Activated T-cell treated with anti-CD3 and anti-CD28 coated beads for 24 hours (primary cell): ENCODE data around the gene SLAMF9.
"Not testable (repeated sequence)": the region's sequence is repeated elsewhere in the genome, so short reads cannot be mapped to it uniquely, and the experiment has no call there.

Experiments
- DNase-seq: peaks from one replicate; pipeline ENCODE4 v3.0.0-alpha.2; 2020; ENCODE audit warnings: low read depth

The SLAMF9 gene

DNA sequence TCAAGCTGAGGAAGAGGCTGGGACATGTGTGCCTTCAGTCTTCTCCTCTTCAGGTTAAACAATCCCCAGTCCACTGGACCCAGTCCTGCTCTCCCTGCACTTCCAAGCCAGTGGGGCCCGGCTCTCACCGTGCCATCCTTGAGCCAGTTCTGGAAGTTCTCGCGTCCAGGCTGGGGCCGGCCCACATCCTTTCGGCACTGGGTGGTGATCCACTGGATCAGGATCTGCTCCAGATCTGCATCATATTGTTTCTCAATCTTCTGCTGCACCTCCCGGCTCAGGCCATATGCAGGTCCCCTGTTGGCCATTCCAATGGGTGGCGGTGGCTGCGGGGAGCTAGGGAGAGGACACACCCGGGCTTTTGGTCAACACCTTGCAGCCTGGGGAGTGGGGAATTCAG lies 33.8 kb downstream of the SLAMF9 start:
- DNase-seq = no peak

DNA sequence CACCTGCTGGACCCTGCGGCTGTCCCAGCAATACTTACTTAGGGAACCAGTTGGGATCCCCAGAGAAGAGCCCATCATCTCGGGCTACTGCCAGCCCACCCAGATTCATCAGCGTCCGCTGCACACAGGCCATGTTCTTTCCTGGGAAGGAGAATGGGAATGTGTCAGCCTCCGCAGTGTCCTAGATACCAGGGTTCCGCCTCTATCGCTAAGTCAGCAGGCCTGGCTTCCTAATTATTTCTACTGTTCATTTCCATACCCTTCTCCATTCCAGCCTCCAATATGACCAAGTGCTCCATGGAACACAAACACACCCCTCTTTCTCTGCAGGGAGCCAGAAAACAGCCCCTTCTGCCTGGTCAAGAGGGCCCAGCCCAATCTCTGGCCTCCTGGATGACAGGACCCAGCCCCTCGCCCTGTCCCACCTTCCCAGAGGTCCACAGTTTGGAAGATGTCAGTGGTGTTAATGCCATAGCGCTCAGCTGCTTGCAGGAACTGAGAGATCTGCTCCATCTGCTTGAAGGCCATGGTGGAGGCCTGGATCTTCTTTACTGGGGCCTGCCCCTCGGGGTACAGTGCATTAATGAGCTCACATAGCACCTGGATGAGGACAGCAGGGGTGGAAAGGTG lies 34.7 kb downstream of the SLAMF9 start:
- DNase-seq = no peak

DNA sequence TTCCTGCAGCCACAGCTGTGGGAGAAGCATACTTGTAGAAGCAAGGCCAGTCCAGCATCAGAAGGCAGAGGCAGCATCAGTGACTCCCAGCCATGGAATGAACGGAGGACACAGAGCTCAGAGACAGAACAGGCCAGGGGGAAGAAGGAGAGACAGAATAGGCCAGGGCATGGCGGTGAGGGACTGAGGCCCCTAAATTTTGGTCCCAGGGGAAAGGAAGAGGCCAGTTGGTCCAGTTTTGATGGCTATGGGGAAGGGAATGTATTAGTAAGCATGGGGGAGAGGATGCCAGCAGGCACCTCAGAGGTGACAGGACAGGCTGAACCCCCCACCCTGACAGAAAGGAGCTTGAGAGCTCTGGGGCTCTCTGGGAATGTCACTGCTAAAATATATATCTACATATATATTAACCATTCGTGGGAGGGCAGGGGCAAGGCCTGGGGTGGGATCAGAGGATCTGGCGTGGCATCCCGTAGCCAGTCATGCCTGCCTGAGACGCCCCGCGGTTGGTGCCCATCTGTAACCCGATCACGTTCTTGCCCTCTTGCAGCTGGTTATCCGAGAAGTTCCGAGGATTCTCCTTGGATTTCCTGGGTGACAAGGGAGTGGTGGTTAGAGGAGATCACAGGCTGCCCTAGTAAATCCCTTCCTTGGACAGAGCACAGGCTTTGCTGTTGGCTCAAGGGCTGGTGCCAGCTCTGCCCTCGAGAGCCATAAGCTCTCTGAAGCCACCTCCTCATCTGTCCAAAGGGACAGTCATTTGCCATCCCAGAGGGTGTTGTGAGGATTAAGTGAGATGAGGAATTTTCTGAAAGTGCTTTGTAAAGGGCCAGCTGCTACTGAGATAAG lies 35.5 kb downstream of the SLAMF9 start:
- DNase-seq = no peak

GRCh38 chr1:159917533-159918351 lies 36.3 kb downstream of the SLAMF9 start:
- DNase-seq = no peak

GRCh38 chr1:159916242-159917051 lies 37.6 kb downstream of the SLAMF9 start:
- no peak for DNase-seq

DNA sequence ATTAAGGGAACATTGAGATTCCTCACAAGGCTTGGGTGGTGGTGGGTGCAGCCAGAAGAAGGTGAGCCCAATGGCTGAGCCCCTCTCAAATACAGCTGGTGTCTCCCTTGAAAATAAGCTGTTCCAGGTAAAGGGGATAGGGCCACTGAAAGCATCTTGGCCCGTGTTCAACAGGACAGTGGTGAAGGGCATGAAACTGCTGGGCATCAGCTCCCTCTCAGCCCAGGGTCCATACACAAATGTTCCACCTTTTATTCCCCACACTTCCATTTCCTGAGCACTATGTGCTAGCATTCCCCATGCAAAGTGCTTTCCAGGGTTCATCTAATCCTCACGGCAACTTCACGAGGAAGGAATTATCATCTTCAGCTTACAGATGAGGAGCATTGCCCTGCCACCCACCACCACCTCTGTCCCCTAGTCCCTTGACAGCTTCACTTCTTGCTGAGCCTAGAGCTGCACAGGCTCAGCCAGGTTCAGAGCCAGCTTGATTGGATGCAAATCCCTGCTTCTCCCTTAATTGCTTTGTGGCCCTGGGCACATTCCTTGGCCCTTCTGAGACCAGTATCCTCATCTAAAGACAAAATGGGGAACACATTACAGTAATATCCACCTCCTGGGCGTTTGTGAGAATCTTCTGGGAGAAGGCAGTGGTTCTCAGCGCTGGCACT lies 38.3 kb downstream of the SLAMF9 start:
- no peak for DNase-seq

DNA sequence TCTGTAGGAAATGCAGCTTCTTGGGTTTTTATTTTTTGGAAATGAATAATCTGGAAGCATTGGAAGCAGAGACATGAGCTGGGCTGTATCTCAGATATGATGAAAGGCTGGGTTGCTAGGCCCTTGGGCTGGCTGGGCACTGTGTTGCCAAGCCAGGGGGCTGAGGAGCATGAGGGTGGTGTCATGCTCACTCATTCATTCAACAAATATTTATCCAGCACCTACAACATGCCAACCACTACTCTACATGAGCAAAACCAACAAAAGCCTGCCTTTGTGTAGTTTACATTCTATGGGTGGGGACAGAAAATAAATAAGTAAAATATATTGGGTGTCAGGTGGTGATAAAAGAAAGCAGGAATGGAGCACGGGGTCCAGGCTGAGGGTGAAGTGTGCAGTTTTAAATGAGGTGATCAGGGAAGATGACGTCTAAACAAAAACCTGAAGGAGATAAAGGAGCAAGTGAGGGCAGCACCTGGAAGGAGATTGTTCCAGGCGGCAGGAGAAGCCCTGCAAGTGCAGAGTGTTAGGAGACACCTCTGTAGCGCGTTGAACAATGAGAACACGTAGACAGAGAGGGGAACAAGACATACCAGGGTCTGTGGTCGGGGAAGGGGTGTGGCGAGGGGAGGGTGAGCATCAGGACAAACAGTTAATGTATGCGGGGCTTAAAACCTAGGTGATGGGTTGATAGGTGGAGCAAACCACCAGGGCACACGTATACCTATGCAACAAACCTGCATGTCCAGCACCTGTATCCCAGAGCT lies 39.6 kb downstream of the SLAMF9 start:
- DNase-seq = no peak

DNA sequence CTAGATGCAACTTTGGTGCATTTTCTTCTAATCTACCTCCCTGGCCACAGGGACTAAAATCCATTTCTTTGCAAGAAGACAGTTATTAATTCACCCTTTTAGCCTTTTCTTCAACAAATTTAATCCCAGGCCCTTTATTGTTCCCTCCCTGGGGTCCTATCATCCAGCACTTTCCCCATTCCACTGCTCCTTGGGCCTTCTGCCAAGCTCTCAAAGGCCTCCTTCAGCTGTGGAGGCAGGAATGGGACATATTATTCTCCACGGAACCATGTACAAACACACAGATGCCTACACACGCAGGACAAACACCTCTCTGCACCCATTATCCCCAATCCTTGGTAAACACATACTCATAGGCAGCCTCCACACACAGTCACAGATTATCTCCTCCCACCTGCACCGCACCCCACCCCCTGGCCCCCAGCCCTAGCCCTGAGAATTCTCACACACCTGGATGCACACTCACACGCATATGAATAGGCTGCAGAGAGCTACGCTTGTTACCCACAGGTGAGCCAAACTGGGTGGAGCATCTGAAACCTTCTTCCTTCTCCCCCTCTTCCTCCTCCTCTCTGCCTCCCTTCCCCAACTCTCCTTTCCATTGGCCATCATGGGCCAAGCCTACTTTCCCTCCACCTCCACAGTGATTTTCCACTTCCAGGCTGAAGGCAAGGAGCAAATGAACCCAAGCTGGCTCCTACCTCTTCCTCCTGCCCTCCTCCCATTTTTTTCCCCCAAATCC lies 40.4 kb downstream of the SLAMF9 start:
- DNase-seq = no peak

DNA sequence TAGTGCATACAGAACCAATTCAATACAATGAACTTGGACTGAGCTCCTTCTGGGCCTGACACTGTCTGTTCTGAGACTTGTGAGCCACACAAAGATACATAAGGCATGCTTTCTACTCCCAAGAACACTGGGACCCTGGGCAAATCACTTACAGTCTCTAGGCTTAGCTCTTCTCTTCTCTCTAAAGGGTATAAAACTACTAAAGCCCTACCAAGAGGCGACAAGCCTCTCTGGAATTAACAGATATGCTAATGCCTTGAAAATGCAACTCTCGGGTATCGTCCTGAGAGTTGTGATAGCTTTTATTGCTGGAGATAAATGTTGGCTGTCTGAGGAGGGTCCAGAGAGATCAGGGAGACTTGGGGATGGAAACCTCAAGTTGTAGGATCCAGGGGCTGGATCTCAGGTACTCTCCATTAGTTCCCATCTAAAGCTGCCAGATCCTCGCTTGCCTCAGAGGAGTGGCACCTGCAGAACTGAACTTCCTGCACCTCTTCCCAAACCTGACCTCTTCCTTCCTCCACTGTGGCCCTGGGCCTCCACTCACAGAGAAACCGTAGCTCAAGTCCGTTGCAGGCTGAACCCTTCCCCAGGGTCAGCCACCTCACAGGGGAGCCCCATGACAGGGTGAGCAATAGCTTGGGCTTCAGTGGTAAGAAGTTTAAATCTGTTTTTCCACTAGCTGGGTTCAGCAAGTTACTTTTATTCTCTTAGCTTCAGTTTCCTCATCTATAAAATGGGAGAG lies 42.5 kb downstream of the SLAMF9 start:
- no peak for DNase-seq

- DNase-seq = no peak
Measured at GRCh38 chr1:159908031-159908940, 45.8 kb downstream of the SLAMF9 start.

- DNase-seq = no peak
Measured at GRCh38 chr1:159906960-159907359, 47.1 kb downstream of the SLAMF9 start.

- not testable (repeated sequence) for DNase-seq
Measured at GRCh38 chr1:159904036-159904435, 50.0 kb downstream of the SLAMF9 start.

- DNase-seq = no peak
Measured at GRCh38 chr1:159902541-159902940, 51.5 kb downstream of the SLAMF9 start.
